NAMALWA (cell line): ENCODE measurements around the gene SCGB2B2.
"Not testable (repeated sequence)": the region's sequence is repeated elsewhere in the genome, so short reads cannot be mapped to it uniquely, and the experiment has no call there.

Source experiments
- DNase-seq: peaks from one replicate; pipeline ENCODE4 v3.0.0-alpha.2; 2015; ENCODE audit warnings: low spot score

SCGB2B2 gene

DNA sequence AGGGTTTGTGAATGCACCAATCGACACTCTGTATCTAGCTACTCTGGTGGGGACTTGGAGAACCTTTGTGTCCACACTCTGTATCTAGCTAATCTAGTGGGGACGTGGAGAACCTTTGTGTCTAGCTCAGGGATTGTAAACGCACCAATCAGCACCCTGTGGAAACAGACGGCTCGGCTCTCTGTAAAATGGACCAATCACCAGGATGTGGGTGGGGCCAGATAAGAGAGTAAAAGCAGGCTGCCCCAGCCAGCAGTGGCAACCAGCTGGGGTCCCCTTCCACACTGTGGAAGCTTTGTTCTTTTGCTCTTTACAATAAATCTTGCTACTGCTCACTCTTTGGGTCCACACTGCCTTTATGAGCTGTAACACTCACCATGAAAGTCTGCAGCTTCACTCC lies 8.3 kb downstream of the SCGB2B2 start:
- DNase-seq = not testable (repeated sequence)

DNA sequence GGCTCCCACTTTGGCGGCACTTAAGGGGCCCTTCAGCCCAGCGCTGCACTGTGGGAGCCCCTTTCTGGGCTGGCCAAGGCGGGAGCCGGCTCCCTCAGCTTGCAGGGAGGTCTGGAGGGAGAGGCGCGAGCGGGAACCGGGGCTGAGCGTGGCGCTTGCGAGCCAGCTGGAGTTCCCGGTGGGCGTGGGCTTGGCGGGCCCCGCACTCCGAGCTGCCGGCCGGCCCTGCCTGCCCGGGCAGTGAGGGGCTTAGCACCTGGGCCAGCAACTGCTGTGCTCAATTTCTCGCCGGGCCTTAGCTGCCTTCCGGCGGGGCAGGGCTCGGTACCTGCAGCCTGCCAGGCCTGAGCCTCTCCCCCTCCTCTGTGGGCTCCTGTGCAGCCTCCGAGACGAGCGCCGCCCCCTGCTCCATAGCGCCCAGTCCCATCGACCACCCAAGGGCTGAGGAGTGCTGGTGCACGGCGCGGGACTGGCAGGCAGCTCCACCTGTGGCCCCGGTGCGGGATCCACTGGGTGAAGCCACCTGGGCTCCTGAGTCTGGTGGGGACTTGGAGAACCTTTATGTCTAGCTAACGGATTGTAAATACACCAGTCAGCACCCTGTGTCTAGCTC lies 8.8 kb downstream of the SCGB2B2 start:
- DNase-seq = not testable (repeated sequence)

DNA sequence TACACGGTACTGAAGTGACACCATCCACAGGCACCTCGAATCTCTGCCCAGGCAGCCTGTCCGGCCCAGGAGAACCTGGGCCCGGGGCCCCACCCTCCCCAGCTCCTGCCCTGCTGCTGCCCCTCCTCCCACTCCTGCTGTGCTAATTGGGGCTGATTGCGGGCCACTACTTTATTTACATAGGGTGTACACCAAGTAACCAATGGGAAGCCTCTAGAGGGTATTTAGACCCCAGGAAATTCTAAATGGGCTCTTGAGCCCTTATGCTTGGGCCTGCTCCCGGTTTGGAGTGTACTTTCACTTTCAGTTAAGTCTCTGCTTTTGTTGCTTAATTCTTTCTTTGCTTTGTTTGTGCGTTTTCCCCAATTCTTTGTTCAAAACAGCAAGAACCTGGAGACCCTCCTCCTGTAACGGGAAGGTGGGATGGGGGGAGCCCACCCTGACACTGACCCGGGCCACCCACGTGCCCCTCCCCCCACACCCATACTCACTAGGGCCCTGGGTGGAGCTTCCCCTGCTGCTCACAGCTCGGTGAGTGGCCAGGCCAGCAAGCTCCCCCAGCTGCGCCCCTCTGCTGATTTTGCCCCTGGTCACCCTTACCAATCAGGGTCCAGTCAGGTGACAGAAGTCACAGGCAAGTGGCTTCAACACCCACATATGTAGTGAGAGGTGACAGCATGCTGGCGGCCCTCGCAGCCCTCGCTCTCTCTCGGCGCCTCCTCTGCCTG lies 9.4 kb downstream of the SCGB2B2 start:
- DNase-seq = peak; percentile 15

DNA sequence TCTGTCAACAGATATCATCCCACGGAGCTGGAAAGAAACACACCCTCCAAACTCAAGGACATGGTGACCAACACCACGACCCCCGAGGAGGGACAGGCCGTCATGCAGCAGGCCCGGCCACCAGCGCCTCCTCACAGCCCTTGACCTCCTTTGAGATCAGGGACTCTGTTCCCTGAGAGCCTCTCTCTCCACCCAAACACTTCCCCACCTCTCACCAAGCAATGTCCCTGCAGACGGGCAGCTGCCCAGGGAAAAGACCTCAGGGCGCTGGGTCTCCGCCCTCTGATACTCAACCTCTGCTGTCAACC lies 10.0 kb downstream of the SCGB2B2 start:
- no peak for DNase-seq

DNA sequence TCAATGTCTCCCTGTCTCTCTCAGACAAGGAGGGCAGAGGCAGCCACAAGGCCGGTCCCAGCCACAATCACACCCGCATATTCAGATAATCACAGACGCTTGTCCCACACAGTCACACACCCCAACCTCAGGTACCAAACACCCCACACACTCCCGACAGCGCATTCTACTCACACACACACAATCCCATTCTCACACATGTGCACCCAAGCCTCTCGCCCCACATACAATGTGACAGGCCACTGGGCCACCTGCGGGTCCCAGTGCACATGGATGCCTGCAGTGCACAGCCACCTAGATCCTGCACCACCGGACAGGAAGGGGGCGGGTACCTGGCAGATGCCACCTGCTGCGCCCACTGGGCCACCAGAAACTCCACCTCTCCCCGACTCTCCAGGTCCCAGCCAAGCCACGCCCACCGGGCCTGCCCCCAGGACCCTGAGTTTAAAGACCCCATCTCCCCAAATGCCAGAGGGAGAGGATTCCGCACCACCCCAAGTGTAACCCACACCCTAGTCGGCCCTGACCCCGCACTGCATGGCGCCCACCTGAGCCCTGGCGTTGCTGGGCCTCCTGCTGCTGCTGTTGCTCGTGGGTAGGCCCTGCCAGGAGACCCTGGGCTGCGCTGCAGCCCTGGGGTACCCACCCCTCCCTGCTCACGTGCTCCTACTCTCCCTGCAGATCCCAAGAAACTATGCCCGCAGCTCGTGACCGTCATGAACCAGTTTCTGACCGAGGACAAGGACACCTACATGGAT lies 10.6 kb downstream of the SCGB2B2 start:
- no peak for DNase-seq

DNA sequence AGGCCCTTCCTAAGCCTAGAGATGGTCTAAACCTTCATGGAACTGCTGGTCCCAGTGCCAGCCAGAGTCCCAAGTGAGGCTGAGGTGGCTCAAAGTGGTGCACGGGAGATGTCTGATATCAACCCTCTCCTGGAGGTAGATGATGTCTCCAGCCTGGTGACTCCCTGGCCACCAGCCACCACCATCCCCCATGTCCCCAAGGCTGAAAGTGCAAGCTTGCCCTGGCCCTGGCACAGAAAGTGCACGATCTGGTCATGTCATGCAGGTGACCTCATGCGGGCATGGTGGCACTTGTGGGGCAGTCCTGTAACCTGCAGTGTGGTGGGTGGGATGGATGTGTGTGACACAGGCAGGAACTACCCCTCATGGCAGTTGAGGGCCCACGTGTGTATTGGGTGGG lies 11.7 kb downstream of the SCGB2B2 start:
- DNase-seq = not testable (repeated sequence)

DNA sequence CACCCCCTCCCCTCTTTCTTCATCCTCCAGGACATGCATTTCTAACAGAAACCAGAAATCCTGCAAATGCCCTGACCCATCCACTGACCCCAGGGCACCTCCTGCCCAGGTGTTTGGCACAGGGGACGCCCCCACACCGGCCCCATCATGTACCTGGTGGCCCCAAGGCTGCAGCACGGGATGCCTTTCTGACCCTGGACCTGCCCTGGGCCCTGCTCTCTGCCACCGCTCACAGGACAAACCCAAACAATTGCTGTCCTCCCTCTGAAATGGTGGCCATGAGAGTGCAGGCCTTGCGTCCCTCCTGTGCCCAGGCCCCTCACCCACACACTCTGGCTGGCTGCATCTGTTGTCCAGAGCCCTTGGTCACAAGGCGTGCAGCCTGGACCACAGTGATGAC lies 12.1 kb downstream of the SCGB2B2 start:
- DNase-seq = no peak

DNA sequence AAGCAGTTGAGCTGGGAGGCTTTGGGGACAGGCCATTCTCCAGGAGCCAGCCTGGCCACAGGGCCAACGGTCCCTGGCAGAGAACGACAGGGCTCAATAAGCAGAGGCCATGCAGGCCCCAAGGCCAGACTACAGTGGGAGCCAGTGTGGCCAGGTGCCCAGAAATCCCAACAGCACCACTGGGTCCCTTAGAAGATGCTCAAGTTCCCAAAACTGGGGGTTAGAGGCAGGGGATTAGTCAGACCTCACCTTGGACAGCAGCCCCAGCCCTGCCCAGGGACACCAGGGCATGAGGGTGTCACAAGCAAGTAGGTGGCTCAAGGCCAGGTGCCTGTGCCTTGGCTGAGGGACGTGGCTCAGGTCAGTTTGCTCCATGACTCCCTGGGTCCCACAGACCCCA lies 12.8 kb downstream of the SCGB2B2 start:
- no peak for DNase-seq

DNA sequence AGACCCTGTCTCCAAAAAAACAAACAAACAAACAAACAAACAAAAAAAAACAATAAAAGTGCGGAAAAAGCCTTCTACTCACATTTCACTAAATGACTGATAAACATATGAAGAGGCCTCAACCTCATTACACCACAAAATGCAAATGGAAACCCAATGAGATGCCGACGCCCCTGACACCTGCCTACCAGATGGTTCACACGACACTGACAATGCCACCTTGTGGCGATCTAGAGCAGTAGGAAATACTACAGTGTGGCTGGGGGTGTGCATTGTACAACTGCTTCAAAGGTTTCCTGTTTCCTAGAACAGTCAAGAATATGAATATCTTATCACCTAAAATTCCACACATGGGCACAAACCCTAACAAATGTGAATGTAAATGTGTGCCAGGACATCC lies 14.0 kb downstream of the SCGB2B2 start:
- peak; percentile 87 for DNase-seq

DNA sequence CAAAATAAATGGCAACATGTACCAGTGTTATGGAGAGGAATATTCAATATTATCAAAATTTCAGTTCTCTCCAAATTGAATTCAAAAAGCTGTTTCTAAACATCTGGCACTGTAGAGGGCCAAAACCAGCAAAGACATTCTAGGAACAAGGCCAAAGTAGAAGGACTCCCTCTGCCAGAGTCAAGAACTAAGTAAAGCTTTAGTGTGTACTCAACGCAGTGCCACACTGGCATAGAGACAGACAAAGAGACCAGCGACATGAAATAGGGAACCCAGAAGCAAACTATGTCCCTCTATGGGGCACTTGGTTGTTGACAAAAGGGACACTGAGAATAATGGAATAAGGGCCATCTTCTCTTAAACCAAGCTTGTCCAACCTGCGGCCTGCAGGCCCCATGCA lies 15.6 kb downstream of the SCGB2B2 start:
- no peak for DNase-seq

DNA sequence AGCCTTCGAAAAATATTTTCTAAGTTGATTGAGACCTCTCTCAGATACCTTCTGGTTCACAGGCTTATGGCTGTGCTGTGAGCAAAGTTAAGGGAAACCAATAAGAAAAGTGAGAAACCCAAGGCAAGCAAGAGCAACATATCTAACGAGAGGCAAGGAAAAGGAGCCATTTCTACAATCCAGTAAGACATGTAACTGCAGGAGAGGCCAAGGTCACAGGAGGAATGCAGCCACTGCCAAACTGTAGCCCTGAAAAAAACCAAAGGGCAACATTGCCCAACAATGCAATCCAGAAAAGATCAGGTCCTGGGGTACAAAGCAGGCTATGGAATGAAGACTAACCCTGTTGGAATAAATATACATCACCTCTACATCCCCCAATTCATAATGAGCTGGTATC lies 21.3 kb downstream of the SCGB2B2 start:
- no peak for DNase-seq

DNA sequence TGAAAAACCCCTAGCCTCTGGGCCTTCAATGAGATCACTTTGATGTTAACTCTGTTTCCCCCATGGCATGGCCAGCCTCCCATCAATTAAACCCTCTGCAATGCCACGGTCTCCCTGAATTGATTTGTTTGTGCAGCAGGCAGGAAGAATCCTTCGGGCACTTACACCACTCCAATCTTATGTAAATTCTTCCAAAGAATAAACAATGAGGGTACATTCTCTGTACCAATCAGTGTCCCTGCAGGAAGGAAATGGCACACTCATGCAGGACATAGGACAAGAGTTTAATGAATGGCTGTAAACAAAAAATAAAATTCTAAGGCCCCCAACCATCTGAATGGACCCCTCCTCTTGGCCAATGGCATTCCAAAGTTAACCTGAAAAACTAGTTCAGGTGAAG lies 22.2 kb downstream of the SCGB2B2 start:
- no peak for DNase-seq

DNA sequence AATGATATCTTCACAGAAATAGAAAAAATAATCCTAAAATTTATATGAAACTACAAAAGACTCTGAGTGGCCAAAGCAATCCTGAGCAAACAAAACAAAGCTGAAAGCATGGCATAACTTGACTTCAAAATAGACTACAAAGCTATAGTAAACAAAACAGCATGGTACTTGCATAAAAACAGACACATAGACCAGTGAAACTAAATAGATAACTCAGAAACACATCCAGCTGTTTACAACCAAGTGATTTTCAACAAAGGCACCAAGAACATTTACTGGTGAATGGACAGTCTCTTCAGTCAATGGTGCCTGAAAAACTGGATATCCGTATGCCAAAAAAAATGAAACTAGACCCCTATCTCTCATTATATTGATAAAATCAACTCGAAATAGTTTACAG lies 25.2 kb downstream of the SCGB2B2 start:
- no peak for DNase-seq

DNA sequence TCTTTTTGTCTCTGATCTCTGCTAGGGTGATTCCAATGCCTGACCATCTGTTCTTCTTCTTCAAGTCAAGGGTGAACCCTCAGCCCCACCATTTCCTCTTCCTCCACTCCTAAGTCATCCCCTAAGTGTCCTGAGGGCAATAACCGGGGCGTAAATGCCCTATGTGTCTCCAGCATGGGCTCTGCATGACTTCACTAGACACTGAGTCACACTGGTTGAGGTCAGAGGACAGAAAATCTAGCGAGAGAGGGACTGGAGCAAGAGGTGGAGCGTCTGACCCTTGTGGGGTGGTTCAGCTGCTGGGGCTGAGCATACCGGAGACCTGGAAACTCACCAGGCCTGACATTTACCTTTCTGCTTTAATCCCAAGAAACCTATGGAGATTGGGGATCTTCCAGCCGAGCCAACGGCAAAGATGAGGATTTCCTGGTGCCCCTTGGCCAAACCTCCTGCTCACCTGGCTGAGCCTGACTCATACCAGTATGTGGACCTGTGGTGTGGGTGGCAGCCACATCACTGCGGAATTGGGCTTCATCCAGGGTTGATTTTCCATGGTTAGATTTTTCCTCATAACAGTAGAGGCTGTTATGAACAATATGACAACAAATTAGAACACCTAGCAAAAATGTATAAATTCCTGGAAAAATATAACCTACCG lies 26.9 kb downstream of the SCGB2B2 start:
- DNase-seq = no peak

DNA sequence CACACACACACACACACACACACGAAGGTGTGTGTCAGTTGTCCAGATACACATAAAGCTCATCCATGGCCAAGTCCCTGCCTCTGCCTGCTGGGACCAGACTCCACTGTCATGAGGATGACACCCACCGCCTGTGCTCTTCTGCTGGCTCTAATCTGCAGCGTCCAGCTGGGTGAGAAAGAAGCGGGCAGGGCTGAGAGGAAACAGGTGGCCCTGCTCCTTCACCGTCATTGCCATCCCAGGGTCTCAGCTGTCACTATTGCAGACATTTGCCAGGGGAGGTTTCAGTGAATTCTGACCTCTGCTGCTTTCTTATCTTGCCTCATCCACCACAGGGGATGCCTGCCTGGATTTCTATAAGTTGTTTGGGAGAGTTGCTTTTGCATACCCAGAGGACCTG lies 31.4 kb downstream of the SCGB2B2 start:
- DNase-seq = no peak

DNA sequence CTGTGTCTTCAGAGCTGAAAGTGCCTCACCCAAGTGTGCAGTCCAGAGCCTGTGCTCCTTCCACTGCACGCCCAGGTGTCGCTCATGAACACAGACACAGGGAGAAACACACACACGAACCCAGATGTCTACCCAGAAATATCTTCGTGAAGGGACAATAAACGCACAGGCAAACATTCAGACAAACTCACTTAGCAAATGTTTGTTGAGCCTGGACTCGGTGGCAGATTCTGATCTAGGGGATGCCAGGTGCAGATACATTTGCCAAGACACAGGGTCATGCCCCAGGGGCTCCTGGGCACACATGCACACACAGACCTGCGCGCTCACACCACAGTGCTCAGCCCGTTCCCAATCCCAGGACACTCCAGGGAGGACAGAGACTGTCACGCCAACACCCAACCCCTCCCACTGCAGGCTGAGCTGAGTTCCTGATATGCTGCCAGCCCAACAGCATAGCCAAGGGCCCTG lies 31.9 kb downstream of the SCGB2B2 start:
- no peak for DNase-seq

DNA sequence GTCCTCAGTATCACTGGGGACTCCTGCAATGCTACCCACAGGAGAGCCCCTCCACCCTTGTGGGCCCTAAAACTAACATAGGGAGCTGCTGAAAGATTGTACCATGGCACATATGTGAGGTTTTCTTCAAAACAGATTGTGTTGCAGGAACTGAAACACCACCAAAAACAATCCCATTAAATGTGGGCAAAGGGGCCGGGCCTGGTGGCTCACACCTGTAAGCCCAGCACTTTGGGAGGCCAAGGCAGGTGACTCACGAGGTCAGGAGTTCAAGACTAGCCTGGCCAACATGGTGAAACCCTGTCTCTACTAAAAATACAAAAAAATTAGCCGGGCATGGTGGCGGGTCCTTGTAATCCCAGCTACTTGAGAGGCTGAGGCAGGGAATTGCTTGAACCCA lies 34.7 kb downstream of the SCGB2B2 start:
- no peak for DNase-seq

DNA sequence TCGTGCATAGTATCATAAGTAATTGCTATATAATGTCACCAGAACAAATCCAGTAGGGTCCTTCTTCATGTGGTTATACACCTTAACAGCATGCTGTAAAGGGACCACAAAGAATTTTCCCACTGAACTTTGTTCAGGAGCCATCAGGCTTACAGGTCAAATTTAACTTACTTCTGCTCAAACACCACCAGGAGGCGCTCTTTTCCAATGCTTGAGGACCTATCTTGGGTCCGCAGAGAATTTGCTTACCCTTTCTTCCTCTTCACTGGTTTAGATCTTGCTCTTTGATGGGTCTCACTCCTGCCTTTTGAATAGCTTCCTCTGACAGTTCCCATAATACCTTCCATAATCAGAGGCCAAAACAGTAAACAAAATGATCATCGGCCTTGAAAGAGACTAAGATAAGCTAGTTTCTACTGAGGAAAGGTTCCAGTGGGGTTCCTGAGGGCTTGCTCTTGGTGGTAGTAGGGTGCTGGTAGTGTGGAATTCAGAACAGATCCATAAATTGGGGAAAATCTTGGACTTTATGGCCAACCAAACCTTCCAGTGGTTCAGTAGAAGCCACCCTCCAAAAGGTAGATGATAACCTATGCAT lies 37.4 kb downstream of the SCGB2B2 start:
- DNase-seq = peak; percentile 80

DNA sequence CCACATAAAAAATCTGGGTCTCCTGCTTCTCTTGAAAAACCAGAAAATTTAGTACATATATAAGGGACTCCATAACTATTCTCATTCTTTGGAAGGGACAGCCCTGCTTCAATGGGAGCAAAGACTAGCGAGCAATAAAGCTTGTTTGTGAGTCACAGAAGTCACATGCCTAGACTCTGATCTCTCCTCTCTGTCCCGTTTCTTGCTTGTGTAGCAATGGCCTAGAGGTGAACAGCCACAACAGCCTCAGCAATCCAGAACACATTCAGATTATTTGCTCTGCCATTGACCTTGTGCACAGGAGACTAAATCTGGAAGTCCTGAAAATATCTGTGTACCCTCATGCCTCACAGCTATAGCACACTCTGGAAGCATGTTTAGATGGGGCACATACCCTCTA lies 43.2 kb downstream of the SCGB2B2 start:
- no peak for DNase-seq
